Nephron progenitor cell (in vitro differentiated cells): ENCODE measurements around the gene MIEN1.
"Not testable (repeated sequence)": the region's sequence is repeated elsewhere in the genome, so short reads cannot be mapped to it uniquely, and the experiment has no call there.

Experiments
- DNase-seq: peaks from one replicate; pipeline ENCODE4 v3.0.0; 2021
- H3K27ac Mint-ChIP-seq: 2 replicates; pipeline ENCODE4 v1.8.0; 2021; ENCODE audit warnings: mild to moderate bottlenecking, moderate library complexity, mixed read lengths
- H3K27me3 Mint-ChIP-seq: 2 replicates; pipeline ENCODE4 v1.8.0; 2021; ENCODE audit warnings: mild to moderate bottlenecking, low read depth, mixed read lengths; ENCODE audit not compliant: poor library complexity
- H3K36me3 Mint-ChIP-seq: 2 replicates; pipeline ENCODE4 v1.8.0; 2021; ENCODE audit warnings: low read depth, mixed read lengths
- H3K4me1 Mint-ChIP-seq: 2 replicates; pipeline ENCODE4 v1.8.0; 2021; ENCODE audit warnings: mixed read lengths
- H3K4me3 Mint-ChIP-seq: 2 replicates; pipeline ENCODE4 v1.8.0; 2021; ENCODE audit warnings: mild to moderate bottlenecking, moderate library complexity, mixed read lengths
- H3K9me3 Mint-ChIP-seq: 2 replicates; pipeline ENCODE4 v1.8.0; 2021; ENCODE audit warnings: mild to moderate bottlenecking, moderate library complexity, mixed read lengths
- CTCF ChIP-seq: fragments of 200-600 bp; sonication (generic); IDR thresholded peaks from 2 replicates; pipeline ENCODE4 v1.5.0; 2021; ENCODE audit warnings: antibody characterized with exemption

MIEN1 gene

GRCh38 chr17:39750131-39751015, 20.0 kb upstream of the MIEN1 start:
- Mint-ChIP-seq H3K4me1 (peaks cover 33% of the 10 kb centered on the region), H3K27ac (no peak overlapping the region), H3K4me3 (no peak overlapping the region), H3K36me3 (no peaks in the 10 kb centered on the region), H3K9me3 (no peaks in the 10 kb centered on the region), H3K27me3 (peaks cover 19% of the 10 kb centered on the region)
- TF ChIP-seq CTCF, result no peak
- DNase-seq, result no peak

DNA sequence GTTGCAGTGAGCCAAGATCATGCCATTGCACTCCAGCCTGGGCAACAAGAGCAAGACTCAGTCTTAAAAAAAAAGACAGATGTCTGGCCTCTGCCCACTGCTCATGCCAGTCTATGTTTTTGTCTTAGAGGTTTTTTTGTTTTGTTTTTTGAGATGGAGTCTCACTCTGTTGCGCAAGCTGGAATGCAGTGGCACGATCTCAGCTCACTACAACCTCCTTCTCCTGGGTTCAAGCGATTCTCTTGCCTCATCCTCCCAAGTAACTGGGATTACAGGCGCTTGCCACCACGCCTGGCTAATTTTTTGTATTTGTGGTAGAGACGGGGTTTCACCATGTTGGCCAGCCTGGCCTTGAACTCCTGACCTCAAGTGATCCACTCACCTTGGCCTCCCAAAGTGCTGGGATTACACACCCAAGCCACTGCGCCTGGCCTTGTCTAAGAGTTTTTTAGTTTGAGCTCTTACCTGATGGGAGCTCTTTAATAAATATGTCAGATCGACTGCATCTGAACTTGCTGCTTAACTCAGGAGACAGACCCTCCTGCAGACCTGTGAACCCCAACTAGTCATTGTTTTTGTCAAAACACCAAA, 18.2 kb upstream of the MIEN1 start:
- H3K36me3 Mint-ChIP-seq, H3K27ac Mint-ChIP-seq, H3K9me3 Mint-ChIP-seq, H3K4me3 Mint-ChIP-seq, DNase-seq: not testable (repeated sequence)
- H3K4me1 Mint-ChIP-seq, result peaks cover 27% of the 10 kb centered on the region
- H3K27me3 Mint-ChIP-seq, result peaks cover 19% of the 10 kb centered on the region

DNA sequence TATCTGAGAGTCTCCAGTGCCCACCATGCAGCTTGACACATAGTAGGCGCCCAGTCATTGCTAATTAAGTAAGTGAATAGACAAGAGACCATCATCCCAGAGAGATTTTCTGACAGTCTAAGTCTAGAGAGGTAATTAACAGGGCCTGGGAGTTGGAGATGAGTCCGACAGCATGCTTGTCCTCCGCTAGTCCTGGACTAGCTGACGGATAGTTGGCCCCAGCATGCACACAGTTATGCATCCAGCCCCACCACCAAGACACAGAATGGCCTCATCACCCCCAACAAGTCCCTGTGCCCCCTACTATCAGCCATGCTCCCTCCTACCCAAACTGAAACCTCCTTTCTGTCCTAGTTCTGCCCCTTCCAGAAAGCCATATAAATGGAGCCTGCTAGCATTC, 17.4 kb upstream of the MIEN1 start:
- no peak overlapping the region for H3K4me3 Mint-ChIP-seq
- no peak for TF ChIP-seq CTCF
- H3K27me3 Mint-ChIP-seq, result peaks cover 23% of the 10 kb centered on the region
- H3K4me1 Mint-ChIP-seq, result peaks cover 19% of the 10 kb centered on the region
- no peak for DNase-seq
- no peak overlapping the region for H3K27ac Mint-ChIP-seq
- no peaks in the 10 kb centered on the region for H3K9me3 Mint-ChIP-seq
- H3K36me3 Mint-ChIP-seq, result no peaks in the 10 kb centered on the region

GRCh38 chr17:39746145-39746461, 15.8 kb upstream of the MIEN1 start:
- TF ChIP-seq CTCF, result no peak
- no peaks in the 10 kb centered on the region for H3K36me3 Mint-ChIP-seq
- H3K27me3 Mint-ChIP-seq, result peaks cover 35% of the 10 kb centered on the region
- no peak overlapping the region for H3K27ac Mint-ChIP-seq
- H3K4me1 Mint-ChIP-seq, result peaks cover 9% of the 10 kb centered on the region
- H3K9me3 Mint-ChIP-seq, result no peaks in the 10 kb centered on the region
- H3K4me3 Mint-ChIP-seq, result no peak overlapping the region
- DNase-seq, result no peak

DNA sequence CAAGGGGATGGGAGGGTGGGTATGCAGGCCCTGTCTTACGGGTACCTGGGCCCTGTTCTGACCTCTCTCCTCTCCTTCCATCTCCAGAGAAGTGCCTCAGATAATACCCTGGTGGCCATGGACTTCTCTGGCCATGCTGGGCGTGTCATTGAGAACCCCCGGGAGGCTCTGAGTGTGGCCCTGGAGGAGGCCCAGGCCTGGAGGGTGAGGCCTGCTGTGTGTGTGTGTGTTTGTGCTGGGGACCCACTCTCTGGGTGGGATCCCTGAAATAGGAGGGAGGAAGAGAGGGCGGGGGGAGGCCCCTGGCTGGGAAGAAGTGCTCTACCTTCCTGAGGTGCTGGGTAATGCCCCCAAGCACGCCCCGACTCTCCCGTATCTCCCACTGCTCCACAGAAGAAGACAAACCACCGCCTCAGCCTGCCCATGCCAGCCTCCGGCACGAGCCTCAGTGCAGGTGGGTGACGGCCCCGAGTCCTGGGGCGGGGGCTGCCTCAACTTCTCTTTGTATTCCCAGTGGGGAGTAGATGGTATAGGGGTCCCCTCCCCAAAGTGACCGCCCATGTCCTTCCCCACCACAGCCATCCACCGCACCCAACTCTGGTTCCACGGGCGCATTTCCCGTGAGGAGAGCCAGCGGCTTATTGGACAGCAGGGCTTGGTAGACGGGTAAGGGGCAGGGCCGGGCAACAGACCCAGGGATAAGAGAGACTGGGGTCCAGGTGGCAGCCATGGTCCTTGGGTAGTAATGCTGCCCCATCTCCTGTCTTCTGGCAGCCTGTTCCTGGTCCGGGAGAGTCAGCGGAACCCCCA, 15.2 kb upstream of the MIEN1 start:
- peaks cover 14% of the 10 kb centered on the region for H3K4me1 Mint-ChIP-seq
- no peaks in the 10 kb centered on the region for H3K9me3 Mint-ChIP-seq
- H3K27me3 Mint-ChIP-seq, result peaks cover 40% of the 10 kb centered on the region
- no peak overlapping the region for H3K4me3 Mint-ChIP-seq
- no peak for TF ChIP-seq CTCF
- no peaks in the 10 kb centered on the region for H3K36me3 Mint-ChIP-seq
- no peak for DNase-seq
- H3K27ac Mint-ChIP-seq, result no peak overlapping the region

DNA sequence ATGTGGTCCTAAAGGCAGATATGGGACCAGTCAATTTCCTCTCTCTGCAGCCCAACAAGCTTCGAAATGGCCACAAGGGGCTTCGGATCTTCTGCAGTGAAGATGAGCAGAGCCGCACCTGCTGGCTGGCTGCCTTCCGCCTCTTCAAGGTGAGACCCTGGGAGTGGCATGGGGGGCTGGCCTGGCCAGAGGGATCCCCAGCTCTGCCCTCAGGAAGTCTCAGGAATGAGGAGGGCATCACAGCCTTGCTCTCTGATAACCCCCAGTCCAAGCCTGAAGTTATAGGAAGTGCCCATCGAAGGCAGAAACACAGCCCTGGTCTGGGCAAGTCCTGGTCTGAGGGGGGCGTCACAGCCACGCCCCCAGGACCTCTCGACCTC, 14.5 kb upstream of the MIEN1 start:
- no peak for TF ChIP-seq CTCF
- Mint-ChIP-seq H3K27ac (no peak overlapping the region), H3K9me3 (no peaks in the 10 kb centered on the region), H3K4me3 (no peak overlapping the region), H3K4me1 (peaks cover 21% of the 10 kb centered on the region), H3K27me3 (peaks cover 48% of the 10 kb centered on the region), H3K36me3 (no peaks in the 10 kb centered on the region)
- no peak for DNase-seq
